HG02571 (cell line): Measurements from ENCODE around the gene PTGS2.

Experiments
- ATAC-seq: cut with Tn5 transposase; IDR thresholded peaks from one replicate; pipeline ENCODE4 v1.9.1; 2021; ENCODE audit warnings: mild to moderate bottlenecking, moderate library complexity; ENCODE audit not compliant: unreplicated experiment

The PTGS2 gene

DNA sequence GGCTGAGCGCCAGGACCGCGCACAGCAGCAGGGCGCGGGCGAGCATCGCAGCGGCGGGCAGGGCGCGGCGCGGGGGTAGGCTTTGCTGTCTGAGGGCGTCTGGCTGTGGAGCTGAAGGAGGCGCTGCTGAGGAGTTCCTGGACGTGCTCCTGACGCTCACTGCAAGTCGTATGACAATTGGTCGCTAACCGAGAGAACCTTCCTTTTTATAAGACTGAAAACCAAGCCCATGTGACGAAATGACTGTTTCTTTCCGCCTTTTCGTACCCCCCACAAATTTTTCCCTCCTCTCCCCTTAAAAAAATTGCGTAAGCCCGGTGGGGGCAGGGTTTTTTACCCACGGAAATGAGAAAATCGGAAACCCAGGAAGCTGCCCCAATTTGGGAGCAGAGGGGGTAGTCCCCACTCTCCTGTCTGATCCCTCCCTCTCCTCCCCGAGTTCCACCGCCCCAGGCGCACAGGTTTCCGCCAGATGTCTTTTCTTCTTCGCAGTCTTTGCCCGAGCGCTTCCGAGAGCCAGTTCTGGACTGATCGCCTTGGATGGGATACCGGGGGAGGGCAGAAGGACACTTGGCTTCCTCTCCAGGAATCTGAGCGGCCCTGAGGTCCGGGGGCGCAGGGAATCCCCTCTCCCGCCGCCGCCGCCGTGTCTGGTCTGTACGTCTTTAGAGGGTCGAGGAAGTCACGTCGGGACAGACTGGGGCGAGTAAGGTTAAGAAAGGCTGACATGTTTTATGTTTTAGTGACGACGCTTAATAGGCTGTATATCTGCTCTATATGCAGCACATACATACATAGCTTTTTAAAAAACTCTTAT lies at the start of gene PTGS2:
TSS of gene PTGS2 (minus strand) at position 179 of the 817 bp plus-strand sequence. CDS start at position 46, 133 bp downstream.
- peak; percentile 86 for ATAC-seq

DNA sequence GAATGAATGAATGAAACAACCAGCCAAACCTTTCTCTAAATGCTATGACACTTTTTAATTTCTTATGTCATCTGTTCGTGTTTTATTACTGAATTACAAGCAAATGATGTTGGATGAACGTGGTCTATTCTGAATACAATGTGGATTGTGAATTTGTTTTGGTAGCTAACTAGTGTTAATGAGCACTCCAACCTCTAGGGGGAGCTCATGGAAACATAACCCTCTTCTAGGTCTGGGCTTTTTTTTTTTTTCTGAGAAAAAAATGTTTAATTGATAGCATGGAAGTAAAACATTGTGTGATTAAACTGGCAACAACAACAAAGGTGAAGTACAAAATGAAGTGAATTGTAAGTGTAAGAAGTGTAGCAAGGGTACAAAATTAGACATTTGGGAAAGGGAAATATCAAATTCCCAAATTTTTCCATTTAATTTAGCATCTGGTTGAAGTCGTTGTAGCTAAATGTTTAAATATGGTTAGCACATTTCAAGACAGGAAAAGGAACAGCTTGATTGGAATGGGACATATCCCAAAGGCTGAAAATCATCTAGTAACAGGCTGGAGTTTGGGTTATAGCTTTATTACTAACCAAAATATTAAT lies 42.6 kb upstream of the PTGS2 start:
- peak; percentile 72 for ATAC-seq

DNA sequence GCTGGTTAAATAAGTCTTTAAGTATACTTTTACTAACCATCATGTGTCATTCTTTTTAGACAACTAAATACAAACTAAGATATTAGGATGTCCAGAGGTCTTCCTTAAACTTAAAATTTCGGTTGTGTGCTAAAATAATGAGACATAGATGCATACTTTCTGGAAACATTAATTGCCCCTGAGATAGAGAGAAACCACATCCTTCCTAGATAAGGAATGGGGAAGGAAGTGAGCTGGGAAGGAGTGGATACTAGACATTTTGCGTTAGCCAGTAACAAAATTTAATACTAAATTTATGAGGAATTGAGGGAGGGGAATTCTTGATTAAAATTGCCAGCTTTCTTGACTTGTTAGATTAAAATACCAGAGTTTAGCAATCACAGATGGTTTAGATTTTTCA lies 37.1 kb upstream of the PTGS2 start:
- no peak for ATAC-seq

DNA sequence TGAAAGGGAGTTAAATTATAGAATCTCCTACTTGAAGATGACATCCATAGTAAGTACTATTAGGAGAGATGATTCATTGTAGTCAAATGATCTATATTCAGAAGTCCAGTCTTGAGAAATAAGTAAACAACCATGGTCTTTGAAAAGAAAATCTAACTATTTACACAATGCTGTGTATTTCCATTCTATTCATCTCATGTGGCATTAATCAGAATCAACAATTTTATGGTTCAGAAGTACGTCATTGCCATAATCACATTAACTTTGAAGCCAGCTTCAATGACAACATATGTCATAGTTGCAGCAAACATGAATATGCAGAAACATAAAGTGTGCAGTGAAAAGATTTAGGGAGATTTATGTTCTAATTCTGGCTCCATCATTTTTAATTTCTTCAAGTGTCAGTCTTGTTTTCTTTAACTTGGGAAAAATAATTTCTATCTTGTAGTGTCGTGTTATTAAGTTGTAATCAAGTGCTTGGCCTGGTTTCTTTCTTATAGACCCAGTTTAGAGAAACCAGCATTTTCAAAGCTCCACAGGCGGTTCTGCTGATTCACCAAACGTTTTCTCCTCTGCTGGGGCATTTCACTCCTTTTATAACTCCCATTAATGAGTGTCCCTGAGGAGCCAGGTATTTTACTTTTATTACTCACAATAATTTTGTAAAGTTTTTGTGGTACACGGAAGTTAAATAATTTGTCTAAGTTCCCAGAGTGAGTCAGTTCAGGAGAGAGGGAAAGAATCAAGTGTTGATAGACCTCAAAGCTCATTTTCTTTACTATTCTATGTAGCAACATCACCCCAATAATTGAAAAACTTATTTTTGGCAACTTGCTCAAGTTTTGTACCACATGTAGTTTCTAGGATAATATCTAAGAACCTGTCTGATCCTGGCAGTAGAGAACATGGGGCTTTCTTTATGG lies 35.9 kb upstream of the PTGS2 start:
- ATAC-seq = no peak

DNA sequence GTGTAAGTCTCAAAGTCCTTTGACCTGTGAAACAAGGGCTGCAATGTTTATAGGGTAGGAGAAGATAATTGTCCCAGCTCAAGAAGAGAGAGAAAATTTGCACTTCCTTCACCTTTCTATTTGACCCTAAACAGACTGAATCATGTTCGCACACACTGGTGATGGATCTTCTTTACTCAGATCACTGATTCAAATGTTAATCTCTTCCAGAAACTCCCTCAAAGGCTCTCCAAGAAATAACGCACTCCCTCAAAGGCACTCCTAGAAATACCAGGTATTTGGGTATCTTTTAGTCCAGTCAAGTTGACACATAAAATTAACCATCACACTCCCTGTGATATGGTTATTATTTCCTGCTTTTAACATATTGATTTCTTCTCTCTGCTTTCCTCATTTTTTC lies 30.5 kb upstream of the PTGS2 start:
- no peak for ATAC-seq

DNA sequence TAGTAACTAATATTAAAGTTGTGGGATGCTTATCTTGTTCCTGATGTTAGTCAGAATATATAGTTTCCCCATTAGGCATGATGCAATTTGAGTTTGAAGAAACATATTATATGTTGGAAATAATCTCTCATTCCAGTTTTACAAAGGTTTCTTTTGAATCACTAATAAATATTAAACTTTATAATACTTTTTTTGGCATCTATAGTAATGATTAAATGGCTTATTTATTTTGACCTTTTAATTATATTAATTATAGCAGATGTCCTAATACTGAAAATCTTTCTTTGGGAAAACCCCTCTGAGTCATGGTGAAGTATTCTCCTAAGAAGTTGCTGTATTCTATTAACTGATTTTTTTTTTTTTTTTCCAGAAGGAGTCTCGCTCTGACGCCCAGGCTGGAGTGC lies 28.5 kb upstream of the PTGS2 start:
- no peak for ATAC-seq

DNA sequence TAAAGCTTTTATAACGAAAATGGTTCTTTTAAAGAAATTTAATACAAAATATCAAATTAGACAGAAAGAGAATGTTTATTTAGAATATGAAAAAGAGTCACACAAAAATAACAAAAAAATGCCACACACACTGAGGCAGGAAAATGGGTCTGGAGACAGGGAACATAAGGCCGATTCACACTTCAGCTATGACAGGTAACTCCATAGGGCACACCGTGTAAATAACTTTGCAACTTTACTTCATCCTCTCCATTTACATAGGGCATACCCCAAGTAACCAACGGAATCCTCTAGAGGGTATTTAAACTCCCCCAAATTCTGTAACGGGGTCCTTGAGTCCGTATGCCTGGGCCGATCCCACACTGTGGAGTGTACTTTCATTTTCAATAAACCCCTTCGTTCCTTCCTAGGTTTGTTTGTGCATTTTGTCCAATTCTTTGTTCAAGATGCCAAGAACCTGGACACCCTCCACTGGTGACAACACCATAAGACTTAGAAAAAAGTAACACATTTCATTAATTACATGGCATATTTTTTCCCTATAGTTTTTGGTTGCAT lies 23.1 kb upstream of the PTGS2 start:
- no peak for ATAC-seq

DNA sequence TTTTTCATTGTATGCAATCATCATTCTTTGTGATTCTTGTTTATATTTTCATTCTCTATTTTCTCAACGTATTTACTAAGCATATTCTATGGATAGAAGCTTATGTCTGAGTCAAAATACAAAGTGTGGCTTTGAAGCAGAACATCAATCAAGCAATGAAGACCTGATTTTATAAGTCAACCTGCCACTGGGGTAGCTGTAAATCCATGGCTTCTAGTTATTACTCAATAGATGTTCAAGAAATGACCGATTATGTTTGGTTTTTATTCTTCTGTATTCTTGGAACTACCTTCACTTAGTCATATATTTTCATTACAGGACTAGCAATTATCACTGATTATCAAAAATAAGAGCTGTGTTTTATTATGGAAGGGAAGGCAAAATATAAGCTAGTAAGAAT lies 20.5 kb upstream of the PTGS2 start:
- no peak for ATAC-seq

DNA sequence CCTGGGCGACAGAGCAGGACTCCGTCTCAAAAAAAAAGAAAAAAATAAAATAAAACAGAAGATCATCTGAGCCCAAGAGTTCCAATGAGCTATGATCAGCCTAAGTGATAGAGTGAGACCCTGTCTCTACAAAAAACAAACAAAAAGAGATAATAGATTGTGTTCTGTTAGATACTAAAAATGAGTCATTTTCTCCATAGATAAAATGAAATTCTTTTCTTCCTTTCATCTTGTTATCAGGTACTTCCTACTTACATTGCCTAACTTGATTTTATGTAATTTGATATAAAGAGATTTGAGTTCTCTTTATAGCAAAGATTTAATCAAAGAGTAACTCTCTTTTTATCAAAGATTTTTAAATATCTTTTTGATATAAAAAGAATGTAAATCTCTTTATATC lies 19.3 kb upstream of the PTGS2 start:
- ATAC-seq = no peak

DNA sequence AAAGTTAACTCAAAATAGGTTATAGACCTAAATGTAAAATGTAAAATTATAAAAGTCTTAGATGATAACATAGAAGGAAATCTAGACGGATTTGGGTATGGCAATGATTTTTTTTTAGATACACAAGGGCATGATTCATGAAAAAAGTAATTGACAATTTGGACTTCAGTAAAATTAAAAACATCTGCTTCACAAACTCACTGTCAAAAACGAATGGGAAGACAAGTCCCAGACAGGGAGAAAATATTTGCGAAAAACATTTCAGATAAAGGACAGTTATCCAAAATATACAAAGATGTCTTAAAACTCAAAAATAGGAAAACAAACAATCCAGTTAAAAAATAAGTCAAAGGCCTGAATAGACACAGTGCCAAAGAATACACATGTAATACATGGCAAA lies 9.7 kb upstream of the PTGS2 start:
- no peak for ATAC-seq

DNA sequence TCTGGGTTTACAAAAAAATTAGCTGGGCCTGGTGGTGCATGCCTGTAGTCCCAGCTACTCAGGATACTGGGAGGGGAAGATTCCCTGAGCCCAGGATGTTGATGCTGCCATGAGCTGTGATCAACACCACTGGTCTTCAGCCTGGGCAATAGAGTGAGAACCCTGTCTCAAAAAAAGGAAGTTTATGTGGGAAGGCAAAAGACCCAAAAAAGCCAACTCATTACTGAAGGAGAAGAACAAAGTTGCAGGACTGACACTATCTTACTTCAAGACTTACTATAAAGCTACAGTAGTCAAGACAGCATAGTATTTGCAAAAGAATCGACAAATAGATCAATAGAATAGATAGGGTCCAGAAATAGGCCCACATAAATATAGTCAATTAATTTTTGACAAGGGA lies 9.2 kb upstream of the PTGS2 start:
- no peak for ATAC-seq

DNA sequence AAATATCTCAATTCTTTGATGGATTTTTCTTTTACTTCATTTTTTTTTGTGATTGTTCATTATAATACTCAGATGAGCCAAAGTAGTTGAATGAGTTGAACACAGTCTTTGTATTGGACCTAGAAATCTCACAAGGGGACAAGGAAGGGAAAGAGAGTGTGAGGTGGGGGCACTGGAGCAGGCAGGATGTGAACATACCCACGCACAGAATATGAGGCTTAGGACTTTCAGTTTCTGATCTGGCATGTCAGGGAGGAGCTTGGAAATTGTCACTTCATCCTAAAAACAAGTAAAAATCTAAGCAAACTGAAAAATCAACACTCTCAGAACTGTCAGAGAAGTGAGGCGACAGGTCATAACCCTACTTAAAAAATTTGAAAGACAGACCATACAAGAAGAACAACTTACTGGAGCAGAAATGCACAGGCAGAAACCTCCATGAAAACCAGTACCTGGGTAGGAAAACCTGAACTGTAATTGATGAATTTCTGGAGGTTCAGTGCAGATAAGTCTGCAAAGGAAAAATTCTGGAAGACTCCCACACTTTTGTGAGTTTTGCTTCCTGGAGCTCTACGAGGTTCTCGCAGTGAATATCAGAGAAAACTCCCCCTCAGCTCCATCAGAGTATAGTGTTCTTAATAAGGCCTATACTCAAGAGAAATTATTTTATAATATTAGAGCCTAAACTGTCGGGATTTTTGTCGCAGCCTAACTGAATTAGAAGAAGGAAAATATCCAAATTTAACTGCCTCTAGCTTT lies 3.6 kb upstream of the PTGS2 start:
- ATAC-seq = no peak

DNA sequence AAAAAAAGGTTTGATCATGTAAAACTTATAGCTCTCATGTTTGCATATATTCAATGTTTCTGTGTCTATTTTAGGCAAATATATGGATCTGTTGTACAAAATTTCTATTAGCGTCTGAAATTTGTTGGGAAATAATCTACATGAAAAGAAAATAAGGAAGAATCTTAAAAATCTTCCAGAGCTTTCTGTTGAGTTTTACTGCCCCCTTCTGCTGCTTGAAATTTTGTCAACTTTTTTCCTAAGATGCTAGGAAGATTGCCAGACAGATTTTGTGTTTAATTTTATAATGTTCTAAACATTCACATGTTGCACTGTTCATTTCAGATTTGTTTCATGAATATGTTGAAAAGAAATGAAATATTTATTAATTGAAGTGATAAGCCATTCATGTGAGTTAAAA lies 2.5 kb upstream of the PTGS2 start:
- ATAC-seq = no peak

DNA sequence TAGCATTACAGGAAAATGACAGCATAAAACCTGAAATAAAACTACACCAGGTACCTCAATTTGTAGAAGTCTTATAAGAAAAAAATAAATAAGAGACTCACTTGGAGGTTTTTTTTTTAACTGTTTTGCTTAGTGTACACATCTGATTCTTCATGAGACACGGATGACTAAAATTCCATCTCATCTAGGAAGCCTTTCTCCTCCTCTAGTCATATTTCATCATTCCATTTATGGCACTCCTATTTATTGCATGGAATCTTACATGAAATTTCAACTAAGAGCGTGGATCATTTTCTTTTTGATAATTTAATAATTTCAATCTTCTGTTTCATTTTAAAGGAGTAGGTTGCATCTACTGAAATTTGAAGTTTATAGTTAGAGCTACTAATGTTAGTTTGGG lies 1.6 kb upstream of the PTGS2 start:
- no peak for ATAC-seq

DNA sequence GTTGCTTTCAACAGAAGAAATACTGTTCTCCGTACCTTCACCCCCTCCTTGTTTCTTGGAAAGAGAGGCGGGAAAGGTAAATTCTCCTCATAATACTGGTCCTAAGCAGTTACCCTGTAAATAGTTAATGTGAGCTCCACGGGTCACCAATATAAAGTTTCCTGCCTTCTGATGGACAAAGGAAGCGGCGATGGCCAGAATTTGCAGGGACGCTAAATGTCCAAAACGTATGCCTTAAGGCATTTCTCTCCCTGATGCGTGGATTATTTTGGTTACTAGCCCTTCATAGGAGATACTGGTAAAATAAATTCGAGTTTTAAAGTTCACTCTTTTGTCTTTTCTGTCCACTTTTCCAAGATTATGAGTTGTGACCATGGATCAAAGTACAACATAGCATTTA lies 898 bp upstream of the PTGS2 start:
- no peak for ATAC-seq

DNA sequence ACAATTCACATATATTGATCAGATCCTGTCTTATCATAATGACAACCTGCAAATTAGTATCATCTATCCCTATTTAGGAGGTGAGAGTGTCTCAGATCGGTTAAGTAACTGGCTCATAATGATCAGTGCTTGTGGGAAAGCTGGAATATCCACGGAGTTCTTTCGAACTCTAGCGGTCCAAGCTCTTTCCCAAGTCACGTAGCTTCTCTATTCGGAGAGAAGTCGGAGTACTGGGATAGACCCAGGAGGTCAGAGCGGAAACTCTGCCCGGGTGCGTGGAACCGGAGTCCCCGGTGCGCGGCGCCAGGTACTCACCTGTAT lies 339 bp downstream of the PTGS2 start:
- no peak for ATAC-seq

DNA sequence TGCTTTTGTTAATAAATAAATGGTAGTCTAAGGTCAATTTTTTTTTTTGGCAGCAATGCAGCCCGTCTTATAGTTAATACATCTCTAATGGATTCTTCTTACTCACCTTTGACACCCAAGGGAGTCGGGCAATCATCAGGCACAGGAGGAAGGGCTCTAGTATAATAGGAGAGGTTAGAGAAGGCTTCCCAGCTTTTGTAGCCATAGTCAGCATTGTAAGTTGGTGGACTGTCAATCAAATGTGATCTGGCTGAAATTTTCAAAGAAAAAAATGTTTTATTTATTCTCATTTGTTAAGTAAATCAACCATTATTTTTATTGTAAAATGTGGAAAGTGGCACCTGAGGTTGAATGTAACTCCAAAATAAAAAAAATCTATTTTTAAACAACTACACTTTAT lies 2.1 kb downstream of the PTGS2 start:
- ATAC-seq = no peak

DNA sequence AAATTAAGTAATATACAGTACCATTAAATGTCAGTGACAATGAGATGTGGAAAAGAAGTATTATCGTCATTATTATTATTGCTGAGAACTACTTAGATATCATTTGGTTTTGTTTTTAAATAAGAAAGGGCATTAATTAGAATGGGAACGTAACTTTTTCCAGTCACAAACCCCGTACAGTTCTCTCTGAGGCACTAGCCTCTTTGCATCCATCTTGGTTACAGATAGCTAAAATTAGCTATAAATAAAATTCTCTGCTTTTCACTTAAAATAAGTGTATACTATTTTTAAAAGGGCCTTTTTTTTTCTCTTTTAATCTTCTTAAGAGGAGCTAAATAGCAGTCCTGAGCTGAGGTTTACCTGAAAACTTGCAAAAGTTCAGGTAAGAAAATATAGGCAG lies 7.6 kb downstream of the PTGS2 start:
- ATAC-seq = no peak

DNA sequence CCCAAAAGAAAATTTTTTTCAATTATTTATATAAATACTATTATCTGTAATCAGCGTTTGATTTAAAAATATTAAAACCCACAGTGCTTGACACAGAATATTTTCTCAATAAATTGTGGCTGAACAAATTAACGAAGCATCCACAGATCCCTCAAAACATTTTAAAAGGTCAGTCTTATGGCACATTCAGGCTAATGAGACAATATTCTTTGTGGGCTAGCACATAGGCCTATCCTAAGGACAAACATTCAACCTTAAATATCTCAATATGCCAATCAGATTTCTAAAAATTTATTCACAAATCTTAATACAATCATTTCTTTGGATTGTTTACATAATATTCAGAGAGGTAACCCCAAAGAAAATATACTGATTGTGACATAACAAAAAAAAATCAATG lies 8.1 kb downstream of the PTGS2 start:
- no peak for ATAC-seq

DNA sequence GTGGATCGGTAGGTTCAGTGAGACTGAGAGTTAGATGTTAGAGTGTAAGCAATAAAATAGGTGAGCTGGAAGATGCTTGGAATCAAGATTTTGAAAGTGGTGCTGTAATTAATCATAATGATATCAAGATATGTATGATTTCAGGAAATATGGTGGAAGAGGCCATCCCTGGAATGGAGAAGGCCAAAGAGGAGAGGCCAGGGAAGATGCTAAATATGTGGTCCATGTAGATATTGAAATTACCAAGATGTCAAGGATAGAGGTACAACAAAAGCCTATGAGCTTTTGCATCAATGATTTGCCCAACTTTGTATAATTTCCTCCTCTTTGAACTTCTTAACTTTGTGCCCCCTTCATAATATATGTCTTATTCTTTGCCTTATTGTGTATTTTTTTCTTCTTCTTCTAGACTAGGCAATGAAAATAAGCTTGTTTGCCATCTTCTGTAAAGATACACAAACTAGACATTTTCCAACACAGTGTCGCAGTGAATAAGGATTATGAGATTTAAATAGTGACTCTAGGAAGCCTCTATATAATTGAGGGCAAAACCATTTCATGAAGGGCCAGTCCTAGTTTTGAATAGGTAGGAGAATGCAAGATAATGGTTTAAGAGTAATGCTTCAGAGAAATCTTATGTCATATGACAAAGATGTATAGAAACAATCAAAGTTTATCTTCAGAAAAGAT lies 8.9 kb downstream of the PTGS2 start:
- ATAC-seq = no peak
